ENCODE data around the gene KNDC1. TPM values are rescaled to one million over a fixed set of nuclear protein-coding genes. Genes with fewer than 3 reads are reported as not detected.

KNDC1 gene
- total and polyA plus RNA-seq, 2 of the 13 experiments (the other 11 are each of a cell fraction or from before 2014, with no cell fraction given), result 0.69 TPM; not detected in 1

DNA sequence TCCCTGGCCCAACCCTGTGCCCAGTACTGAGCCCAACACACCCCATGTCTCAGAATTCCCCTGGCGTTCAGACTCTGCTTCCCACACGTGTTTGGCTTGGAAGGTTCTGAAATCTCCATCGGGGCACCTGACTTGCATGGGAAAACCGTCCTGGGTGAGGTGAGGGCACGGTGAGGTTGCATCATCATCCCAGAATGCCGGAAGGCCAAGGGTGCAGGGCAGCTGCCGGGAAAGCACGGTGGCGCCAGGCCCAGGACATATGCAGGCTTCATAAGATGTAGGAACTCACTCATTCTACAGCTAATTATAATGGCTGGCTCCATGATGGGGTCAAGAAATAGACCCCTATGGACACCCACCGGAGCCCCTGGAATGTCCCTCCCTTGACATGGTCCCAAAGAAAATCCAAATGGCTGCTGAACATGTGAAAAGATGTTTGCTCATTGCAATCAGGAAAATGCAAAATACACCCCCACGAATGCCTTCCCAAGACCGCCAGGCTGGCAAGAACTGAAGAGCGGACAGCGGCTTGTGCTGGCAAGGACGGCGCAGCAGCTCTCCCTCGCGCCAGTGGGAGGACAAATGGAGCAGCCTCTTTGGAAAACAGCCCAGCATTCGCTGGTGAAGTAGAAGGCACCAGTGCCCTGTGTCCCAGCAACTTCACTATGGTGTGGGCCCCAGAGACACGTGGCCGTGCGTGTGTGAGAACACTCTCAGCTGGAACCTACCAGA, 2.3 kb downstream of the KNDC1 start (continued):
- TF ChIP-seq, protein P1, sequence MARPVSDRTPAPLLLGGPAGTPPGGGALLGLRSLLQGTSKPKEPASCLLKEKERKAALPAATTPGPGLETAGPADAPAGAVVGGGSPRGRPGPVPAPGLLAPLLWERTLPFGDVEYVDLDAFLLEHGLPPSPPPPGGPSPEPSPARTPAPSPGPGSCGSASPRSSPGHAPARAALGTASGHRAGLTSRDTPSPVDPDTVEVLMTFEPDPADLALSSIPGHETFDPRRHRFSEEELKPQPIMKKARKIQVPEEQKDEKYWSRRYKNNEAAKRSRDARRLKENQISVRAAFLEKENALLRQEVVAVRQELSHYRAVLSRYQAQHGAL (CRISPR knock-in tag; IDR thresholded peaks at IDR 0.05; ENCODE audit: not compliant biosample characterization), result no peak
- peak; percentile 35; the same call in 1 of the 2 replicates for TF ChIP-seq FOSL2 (CRISPR knock-in tag; IDR thresholded peaks at IDR 0.05)
- no peak for TF ChIP-seq KMT2A (CRISPR knock-in tag; IDR thresholded peaks at IDR 0.05)
- 0 out of 2 replicates have a peak, but pooled peaks have one; percentile 23 for TF ChIP-seq SAP130 (CRISPR knock-in tag; IDR thresholded peaks at IDR 0.05; ENCODE audit: low read depth)
- peak; percentile 32; the same call in 1 of the 2 replicates for TF ChIP-seq GABPB1 (CRISPR knock-in tag; IDR thresholded peaks at IDR 0.05)
- peak; percentile 32; the same call in 1 of the 2 replicates for TF ChIP-seq RARA (CRISPR knock-in tag; IDR thresholded peaks at IDR 0.05)
- peak; percentile 89 for TF ChIP-seq CEBPB (IDR thresholded peaks at IDR 0.05; ENCODE audit: borderline replicate concordance, low read depth, low read length)
- TF ChIP-seq TEAD3 (CRISPR knock-in tag; optimal IDR thresholded peaks at IDR 0.05; ENCODE audit: borderline replicate concordance), result peak; percentile 31
- TF ChIP-seq NCOA2 (CRISPR knock-in tag; IDR thresholded peaks at IDR 0.05), result peak; percentile 43; the same call in 1 of the 2 replicates
- TF ChIP-seq, protein P2, sequence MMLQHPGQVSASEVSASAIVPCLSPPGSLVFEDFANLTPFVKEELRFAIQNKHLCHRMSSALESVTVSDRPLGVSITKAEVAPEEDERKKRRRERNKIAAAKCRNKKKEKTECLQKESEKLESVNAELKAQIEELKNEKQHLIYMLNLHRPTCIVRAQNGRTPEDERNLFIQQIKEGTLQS (CRISPR knock-in tag; IDR thresholded peaks at IDR 0.05), result peak; percentile 92

DNA sequence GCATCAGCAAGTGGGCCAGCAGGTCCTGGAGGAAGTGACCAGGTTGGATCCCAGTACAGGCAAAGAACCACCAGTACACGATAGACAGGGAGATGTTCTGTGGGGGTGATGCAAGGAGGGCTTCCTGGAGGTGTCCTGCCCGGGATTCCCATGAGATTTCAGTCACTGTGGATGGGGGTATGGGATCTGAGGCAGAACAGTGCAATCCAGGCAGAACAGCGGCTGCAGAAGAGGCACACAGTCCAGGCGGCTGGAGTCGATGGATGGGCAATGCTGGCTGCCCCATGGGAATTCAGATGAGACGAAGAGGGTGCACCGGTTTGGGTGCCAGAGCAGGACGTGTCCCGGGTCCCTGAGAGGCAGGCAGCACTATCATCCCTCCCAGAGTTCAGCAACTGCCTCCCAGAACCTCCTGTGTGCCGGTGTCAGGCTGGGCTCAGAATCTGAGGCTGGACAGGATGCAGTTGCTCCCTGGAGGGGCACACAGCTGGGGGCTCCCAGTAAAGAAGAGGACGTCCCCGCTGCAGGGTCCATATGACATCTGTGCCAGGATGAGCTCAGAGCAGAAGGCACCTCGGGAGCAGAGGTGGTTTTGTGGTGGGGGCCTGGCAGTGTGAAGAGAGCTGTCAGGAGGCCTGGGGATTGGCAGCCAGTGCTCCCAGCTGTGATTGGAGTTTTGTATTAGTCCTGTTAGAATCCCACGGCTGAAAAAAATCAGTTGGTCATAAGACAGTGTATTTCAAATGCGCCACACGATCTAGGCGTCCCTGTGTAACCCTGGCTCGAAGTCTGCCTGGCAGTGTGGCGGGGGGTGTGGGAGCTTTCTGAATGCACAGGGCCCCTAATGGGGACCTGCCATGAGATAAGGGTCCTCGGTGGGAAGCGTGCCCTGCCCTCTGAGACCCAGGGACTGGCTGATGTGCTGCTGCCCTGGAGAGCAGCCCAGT, 3.2 kb downstream of the KNDC1 start:
- BruUV-seq (replicated peaks), result no TSS peak
- Histone ChIP-seq H2AFZ (ENCODE audit: low read length) (no peak overlapping the region), H3K4me2 (ENCODE audit: low read depth, low read length) (no peak overlapping the region), H3K36me3 (replicated peaks in 1 of 2; ENCODE audit: control insufficient read depth in 1 of 2, insufficient read depth in 2 of 2, low read length in 2 of 2) (no peaks in the 10 kb centered on the region), H3K27me3 (ENCODE audit: control insufficient read depth in 1 of 2, insufficient read depth in 2 of 2, low read length in 2 of 2) (peaks cover 8 to 40% of the 10 kb centered on the region in 2 experiments), H3K4me1 (ENCODE audit: insufficient read depth, low read length) (peaks cover 17% of the 10 kb centered on the region), H4K20me1 (ENCODE audit: insufficient read depth, low read length) (no peaks in the 10 kb centered on the region), H3K79me2 (ENCODE audit: insufficient read depth, low read length) (no peaks in the 10 kb centered on the region), H3K4me3 (replicated peaks in 1 of 3; ENCODE audit: insufficient read depth in 1 of 3, low read depth in 2 of 3, low read length in 3 of 3) (no peak overlapping the region), H3K9ac (ENCODE audit: insufficient read depth, low read depth, low read length) (no peak overlapping the region), H3K27ac (ENCODE audit: extremely low read length, insufficient read depth, low read length) (no peak overlapping the region), H3K9me3 (ENCODE audit: low read length) (no peaks in the 10 kb centered on the region)
- FAIRE-seq, result no peak
- in situ Hi-C loops (cut with HindIII; ENCODE audit: extremely low pct_ligation_motif_present, low pct_unique_long_range_greater_than_20kb) (no loop called here), intact Hi-C loops (cut with micrococcal nuclease; ENCODE audit: unreplicated experiment) (no loop called here)
- ChIA-PET CTCF (ENCODE audit: low intra/inter-chr PET ratio, low total read pairs) (no interaction called here), POLR2A (no interaction called here)
- 56% methylated on average over 19 of the region's 21 CpGs for WGBS (ENCODE audit: low lambda C conversion rate)
- no peak for ATAC-seq
- no peak for DNase-seq (ENCODE audit: low spot score)
- TF ChIP-seq, protein P3, sequence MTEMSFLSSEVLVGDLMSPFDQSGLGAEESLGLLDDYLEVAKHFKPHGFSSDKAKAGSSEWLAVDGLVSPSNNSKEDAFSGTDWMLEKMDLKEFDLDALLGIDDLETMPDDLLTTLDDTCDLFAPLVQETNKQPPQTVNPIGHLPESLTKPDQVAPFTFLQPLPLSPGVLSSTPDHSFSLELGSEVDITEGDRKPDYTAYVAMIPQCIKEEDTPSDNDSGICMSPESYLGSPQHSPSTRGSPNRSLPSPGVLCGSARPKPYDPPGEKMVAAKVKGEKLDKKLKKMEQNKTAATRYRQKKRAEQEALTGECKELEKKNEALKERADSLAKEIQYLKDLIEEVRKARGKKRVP (CRISPR knock-in tag; IDR thresholded peaks at IDR 0.05), result no peak
- TF ChIP-seq, protein P4, sequence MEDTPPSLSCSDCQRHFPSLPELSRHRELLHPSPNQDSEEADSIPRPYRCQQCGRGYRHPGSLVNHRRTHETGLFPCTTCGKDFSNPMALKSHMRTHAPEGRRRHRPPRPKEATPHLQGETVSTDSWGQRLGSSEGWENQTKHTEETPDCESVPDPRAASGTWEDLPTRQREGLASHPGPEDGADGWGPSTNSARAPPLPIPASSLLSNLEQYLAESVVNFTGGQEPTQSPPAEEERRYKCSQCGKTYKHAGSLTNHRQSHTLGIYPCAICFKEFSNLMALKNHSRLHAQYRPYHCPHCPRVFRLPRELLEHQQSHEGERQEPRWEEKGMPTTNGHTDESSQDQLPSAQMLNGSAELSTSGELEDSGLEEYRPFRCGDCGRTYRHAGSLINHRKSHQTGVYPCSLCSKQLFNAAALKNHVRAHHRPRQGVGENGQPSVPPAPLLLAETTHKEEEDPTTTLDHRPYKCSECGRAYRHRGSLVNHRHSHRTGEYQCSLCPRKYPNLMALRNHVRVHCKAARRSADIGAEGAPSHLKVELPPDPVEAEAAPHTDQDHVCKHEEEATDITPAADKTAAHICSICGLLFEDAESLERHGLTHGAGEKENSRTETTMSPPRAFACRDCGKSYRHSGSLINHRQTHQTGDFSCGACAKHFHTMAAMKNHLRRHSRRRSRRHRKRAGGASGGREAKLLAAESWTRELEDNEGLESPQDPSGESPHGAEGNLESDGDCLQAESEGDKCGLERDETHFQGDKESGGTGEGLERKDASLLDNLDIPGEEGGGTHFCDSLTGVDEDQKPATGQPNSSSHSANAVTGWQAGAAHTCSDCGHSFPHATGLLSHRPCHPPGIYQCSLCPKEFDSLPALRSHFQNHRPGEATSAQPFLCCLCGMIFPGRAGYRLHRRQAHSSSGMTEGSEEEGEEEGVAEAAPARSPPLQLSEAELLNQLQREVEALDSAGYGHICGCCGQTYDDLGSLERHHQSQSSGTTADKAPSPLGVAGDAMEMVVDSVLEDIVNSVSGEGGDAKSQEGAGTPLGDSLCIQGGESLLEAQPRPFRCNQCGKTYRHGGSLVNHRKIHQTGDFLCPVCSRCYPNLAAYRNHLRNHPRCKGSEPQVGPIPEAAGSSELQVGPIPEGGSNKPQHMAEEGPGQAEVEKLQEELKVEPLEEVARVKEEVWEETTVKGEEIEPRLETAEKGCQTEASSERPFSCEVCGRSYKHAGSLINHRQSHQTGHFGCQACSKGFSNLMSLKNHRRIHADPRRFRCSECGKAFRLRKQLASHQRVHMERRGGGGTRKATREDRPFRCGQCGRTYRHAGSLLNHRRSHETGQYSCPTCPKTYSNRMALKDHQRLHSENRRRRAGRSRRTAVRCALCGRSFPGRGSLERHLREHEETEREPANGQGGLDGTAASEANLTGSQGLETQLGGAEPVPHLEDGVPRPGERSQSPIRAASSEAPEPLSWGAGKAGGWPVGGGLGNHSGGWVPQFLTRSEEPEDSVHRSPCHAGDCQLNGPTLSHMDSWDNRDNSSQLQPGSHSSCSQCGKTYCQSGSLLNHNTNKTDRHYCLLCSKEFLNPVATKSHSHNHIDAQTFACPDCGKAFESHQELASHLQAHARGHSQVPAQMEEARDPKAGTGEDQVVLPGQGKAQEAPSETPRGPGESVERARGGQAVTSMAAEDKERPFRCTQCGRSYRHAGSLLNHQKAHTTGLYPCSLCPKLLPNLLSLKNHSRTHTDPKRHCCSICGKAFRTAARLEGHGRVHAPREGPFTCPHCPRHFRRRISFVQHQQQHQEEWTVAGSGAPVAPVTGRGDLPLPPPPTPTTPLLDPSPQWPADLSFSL (CRISPR knock-in tag; IDR thresholded peaks at IDR 0.05), result no peak

Measured in HepG2 (cell line).